ENCODE data around the gene TTF1. TPM values are rescaled to one million over a fixed set of nuclear protein-coding genes. Genes with fewer than 3 reads are reported as not detected.

TTF1 gene
- total RNA-seq, 4 donors from 2014 or later: 10.4 to 19.2 (median 13.3) TPM

DNA sequence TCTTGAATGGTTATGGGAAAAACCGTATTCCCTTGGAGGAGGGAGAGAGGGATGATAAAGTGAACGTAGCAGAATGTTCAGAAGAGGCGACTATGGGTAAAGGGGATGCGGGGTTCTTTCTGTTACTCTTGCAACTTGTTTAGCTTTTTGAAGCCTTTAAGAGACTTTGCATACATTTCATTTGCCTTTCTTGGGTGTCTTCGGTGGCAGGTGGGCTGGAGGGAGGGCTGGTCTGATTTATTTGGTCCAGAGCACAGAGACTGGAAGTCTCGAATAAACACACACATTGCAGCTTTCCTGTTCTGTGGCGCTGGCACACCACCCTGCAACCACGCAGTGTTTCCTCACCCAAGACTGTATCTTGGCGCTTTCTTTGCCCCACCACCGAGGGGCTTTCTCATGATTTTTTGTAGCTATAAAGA lies 23.2 kb downstream of the TTF1 start:
- no peak for TF ChIP-seq CTCF (IDR thresholded peaks at IDR 0.05; ENCODE audit: low read depth)

- no peak for TF ChIP-seq CTCF (IDR thresholded peaks at IDR 0.05; ENCODE audit: low read depth)
These were observed 24.6 kb downstream of the TTF1 start for GRCh38 chr9:132381966-132382541.

- TF ChIP-seq CTCF (IDR thresholded peaks at IDR 0.05; ENCODE audit: low read depth): no peak
These were observed 34.2 kb downstream of the TTF1 start for GRCh38 chr9:132372177-132373095.

DNA sequence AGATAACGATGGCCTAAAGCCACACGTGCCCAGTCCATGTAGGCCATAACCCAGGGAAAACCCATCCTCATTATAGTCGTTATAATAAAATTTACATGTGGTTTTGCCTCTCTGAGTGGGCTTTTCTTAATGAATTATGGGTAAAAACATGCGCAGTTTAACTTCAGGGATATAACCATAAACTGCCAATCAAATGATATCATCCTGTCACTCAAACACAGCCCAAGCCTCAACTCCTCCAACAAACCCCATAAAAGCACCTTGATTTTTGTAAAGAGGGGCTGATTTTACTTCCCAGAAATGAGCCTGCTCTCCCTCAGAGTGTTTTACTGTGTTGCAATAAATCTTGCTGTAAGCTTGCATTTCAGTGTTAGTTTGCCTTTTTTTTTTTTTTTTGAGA lies 36.0 kb downstream of the TTF1 start:
- TF ChIP-seq CTCF (IDR thresholded peaks at IDR 0.05; ENCODE audit: low read depth): no peak

DNA sequence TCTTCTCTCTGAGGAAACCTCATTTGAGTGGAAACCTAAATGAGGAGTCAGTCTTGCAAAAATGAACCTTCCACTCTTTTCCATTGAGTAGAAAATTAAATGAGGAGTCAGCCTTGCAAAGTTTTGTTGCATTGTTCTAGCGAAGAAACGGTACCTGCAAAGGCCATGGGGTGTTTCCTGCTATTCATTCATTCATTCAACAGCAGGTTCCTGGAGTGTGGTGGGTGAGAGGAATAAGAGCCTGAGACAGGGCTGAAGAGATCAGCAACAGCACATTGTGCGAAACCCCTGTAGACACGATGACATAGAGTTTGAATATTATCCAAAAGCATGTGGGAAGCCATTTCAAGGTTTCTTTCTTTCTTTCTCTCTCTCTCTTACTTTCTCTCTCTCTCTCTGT lies 37.2 kb downstream of the TTF1 start:
- TF ChIP-seq CTCF (IDR thresholded peaks at IDR 0.05; ENCODE audit: low read depth): no peak

GRCh38 chr9:132367613-132368313 lies 38.9 kb downstream of the TTF1 start:
- TF ChIP-seq CTCF (IDR thresholded peaks at IDR 0.05; ENCODE audit: low read depth): no peak

DNA sequence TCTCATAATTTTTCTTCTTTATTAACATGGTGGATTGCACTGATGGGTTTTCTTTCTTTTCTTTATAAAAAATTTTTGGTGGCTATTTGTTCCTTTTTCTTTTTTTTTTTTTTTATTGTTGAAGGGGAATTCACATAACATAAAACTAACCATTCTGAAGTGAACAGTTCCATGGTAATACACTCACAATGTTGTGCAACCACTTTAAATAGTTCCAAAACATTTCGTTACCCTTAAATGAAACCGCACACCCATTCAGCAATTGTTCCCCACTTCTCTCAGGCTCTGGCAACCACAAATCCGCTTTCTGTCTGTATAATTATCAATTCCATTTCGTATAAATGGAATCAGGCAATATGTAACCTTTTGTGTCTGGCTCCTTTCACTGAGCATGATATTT lies 40.2 kb downstream of the TTF1 start:
- no peak for TF ChIP-seq CTCF (IDR thresholded peaks at IDR 0.05; ENCODE audit: low read depth)
